Fibroblast of the aortic adventitia (primary cell): ENCODE results near the gene NAV1. TPM values are rescaled to one million over a fixed set of nuclear protein-coding genes. Genes with fewer than 3 reads are reported as not detected.
A peak's percentile ranks its signal among the peaks of the same experiment; 100 is the strongest.

ENCODE experiments used
- DNase-seq: peaks from one replicate; pipeline ENCODE4 v3.0.0-alpha.2; 2010; ENCODE audit warnings: low read depth
- H3K4me3 ChIP-seq: 2 replicates; pipeline ENCODE4 v1.5.1; 2011; ENCODE audit warnings: low read depth, mild to moderate bottlenecking, control low read depth, low read length, moderate library complexity
- CTCF ChIP-seq: IDR thresholded peaks from 2 replicates; pipeline ENCODE4 v1.5.1; 2011; ENCODE audit warnings: mild to moderate bottlenecking, low read length, control low read depth, inconsistent platforms; ENCODE audit not compliant: insufficient read depth
- total RNA-seq: library from RNA; depleted of rRNA; stranded (reverse); fragments of >200 nt; gene quantifications from 2 replicates; pipeline ENCODE4 v1.2.3, GENCODE V29; 2012; ENCODE audit warnings: low replicate concordance

Gene NAV1
- total RNA-seq, 1 donor: 136 TPM

- H3K4me3 ChIP-seq: no peak overlapping the region
- DNase-seq: peak; percentile 73
- no peak for TF ChIP-seq CTCF
Observed at GRCh38 chr1:201582705-201583442, 43.9 kb downstream of the NAV1 start.

- H3K4me3 ChIP-seq: no peak overlapping the region
- no peak for TF ChIP-seq CTCF
- no peak for DNase-seq
Observed at GRCh38 chr1:201583663-201584062, 44.7 kb downstream of the NAV1 start.

GRCh38 chr1:201584471-201585092 is 45.7 kb downstream of the NAV1 start:
- peak; percentile 87 for DNase-seq
- TF ChIP-seq CTCF: no peak
- no peak overlapping the region for H3K4me3 ChIP-seq

- TF ChIP-seq CTCF: no peak
- DNase-seq: no peak
- no peak overlapping the region for H3K4me3 ChIP-seq
Observed at GRCh38 chr1:201585093-201585483, 46.2 kb downstream of the NAV1 start.

- no peak overlapping the region for H3K4me3 ChIP-seq
- no peak for TF ChIP-seq CTCF
- DNase-seq: peak; percentile 58
Observed at GRCh38 chr1:201585901-201586300, 47.0 kb downstream of the NAV1 start.

GRCh38 chr1:201586806-201587205 is 47.9 kb downstream of the NAV1 start:
- no peak for DNase-seq
- TF ChIP-seq CTCF: no peak
- no peak overlapping the region for H3K4me3 ChIP-seq
